PC-9 (cell line): ENCODE data around the gene RBM19. TPM values are rescaled to one million over a fixed set of nuclear protein-coding genes. Genes with fewer than 3 reads are reported as not detected.

Experiments used
- BruUV-seq: library from RNA; stranded (reverse); fragments of 400-500 nt; replicated peaks from 2 replicates; lab custom pipeline; 2021; lab: Mats Ljungman, UMichigan
- CTCF ChIA-PET: fragments of 300-600 bp; sonication (Branson Sonifier 250); formaldehyde crosslinking; loops from one replicate; lab custom pipeline; 2022; ENCODE audit warnings: antibody characterized with exemption; lab: Charles Lee
- POLR2A ChIA-PET: fragments of 300-600 bp; sonication (Branson Sonifier 250); formaldehyde crosslinking; loops from one replicate; lab custom pipeline; 2022; ENCODE audit warnings: antibody characterized with exemption; ENCODE audit not compliant: unreplicated experiment; lab: Charles Lee
- DNase-seq, 2 experiments: peaks; one replicate each; pipeline versions ENCODE4 v3.0.0 to v3.0.0-alpha.2; 2015 to 2022; ENCODE audit warnings: mixed read lengths in 1 of 2
- H2AFZ ChIP-seq: fragments of 200-600 bp; sonication (generic); 2 replicates; pipeline ENCODE4 v1.8.1; 2017; ENCODE audit warnings: antibody characterized with exemption
- H3F3A ChIP-seq: fragments of 200-600 bp; sonication (generic); 2 replicates; pipeline ENCODE4 v1.8.1; 2017; ENCODE audit warnings: antibody characterized with exemption, mild to moderate bottlenecking, low read depth; ENCODE audit not compliant: insufficient read depth
- H3K27ac ChIP-seq: fragments of 200-600 bp; sonication (generic); 2 replicates; pipeline ENCODE4 v1.6.1; 2016; ENCODE audit warnings: mixed run types
- H3K27me3 ChIP-seq: fragments of 200-600 bp; sonication (generic); 2 replicates; pipeline ENCODE4 v1.6.1; 2016; ENCODE audit warnings: low read depth, mixed run types; ENCODE audit not compliant: insufficient read depth
- H3K36me3 ChIP-seq: fragments of 200-600 bp; sonication (generic); 2 replicates; pipeline ENCODE4 v1.6.1; 2016; ENCODE audit warnings: low read depth, mixed run types
- H3K4me1 ChIP-seq: fragments of 200-600 bp; sonication (generic); replicated peaks from 2 replicates; pipeline ENCODE4 v1.6.1; 2016; ENCODE audit warnings: mixed run types; ENCODE audit not compliant: insufficient read depth
- H3K4me2 ChIP-seq: fragments of 200-600 bp; sonication (generic); 2 replicates; pipeline ENCODE4 v1.6.1; 2017; ENCODE audit warnings: mixed run types
- H3K4me3 ChIP-seq: fragments of 200-600 bp; sonication (generic); 2 replicates; pipeline ENCODE4 v1.6.1; 2016; ENCODE audit warnings: mixed run types
- H3K79me2 ChIP-seq: fragments of 200-600 bp; sonication (generic); 2 replicates; pipeline ENCODE4 v1.6.1; 2017; ENCODE audit warnings: low read depth, mixed run types
- H3K9me2 ChIP-seq: fragments of 200-600 bp; sonication (generic); 2 replicates; pipeline ENCODE4 v1.8.1; 2017; ENCODE audit warnings: mild to moderate bottlenecking; ENCODE audit not compliant: insufficient read depth
- H3K9me3 ChIP-seq: fragments of 200-600 bp; sonication (generic); 2 replicates; pipeline ENCODE4 v1.8.1; 2016; ENCODE audit warnings: low read depth; ENCODE audit not compliant: insufficient read depth
- H4K20me1 ChIP-seq: fragments of 200-600 bp; sonication (generic); 2 replicates; pipeline ENCODE4 v1.8.1; 2017; ENCODE audit not compliant: insufficient read depth
- CTCF ChIP-seq: fragments of 200-600 bp; sonication (generic); conservative IDR thresholded peaks from 2 replicates; pipeline ENCODE4 v1.6.1; 2017; ENCODE audit warnings: mixed run types, antibody characterized with exemption, mild to moderate bottlenecking, moderate library complexity
- EZH2 ChIP-seq: fragments of 200-600 bp; sonication (generic); IDR thresholded peaks from 2 replicates; pipeline ENCODE4 v1.8.0; 2017; ENCODE audit warnings: antibody characterized with exemption, low read depth
- intact Hi-C: fragments of 100-400 bp; cut with micrococcal nuclease; formaldehyde crosslinking; loops from one replicate; pipeline ENCODE4 v1.10.0; 2022; ENCODE audit not compliant: unreplicated experiment
- total RNA-seq: library from RNA; stranded (reverse); gene quantifications from 2 replicates; pipeline ENCODE4 v1.2.3, GENCODE V29; 2021

The RBM19 gene
- total RNA-seq, 1 experiment from 2014 or later, result 23.8 TPM

- TF ChIP-seq EZH2, result no peak
- no peak for TF ChIP-seq CTCF
- H3K9me2 ChIP-seq, result no peaks in the 10 kb centered on the region
- no peaks in the 10 kb centered on the region for H3F3A ChIP-seq
- no peaks in the 10 kb centered on the region for H3K9me3 ChIP-seq
- peaks cover 23% of the 10 kb centered on the region for H3K27me3 ChIP-seq
- POLR2A ChIA-PET, result no interaction called here
- H3K4me2 ChIP-seq, result no peak overlapping the region
- peaks cover 27% of the 10 kb centered on the region for H3K79me2 ChIP-seq
- no TSS peak for BruUV-seq
- no peak for DNase-seq
- CTCF ChIA-PET, result interaction anchor here (0.7 kb wide), 1 partner anchor 541 kb away, joined by 3 read pairs; no protein-coding TSS in a partner anchor
- no peak overlapping the region for H3K4me3 ChIP-seq
- intact Hi-C loops, result loop anchor here (5.0 kb wide), 1 partner anchor 540 kb away; no protein-coding TSS in a partner anchor
- H3K4me1 ChIP-seq, result peaks cover 10% of the 10 kb centered on the region
- no peak overlapping the region for H3K27ac ChIP-seq
- no peak overlapping the region; the same call in 1 of the 2 replicates for H2AFZ ChIP-seq
- H4K20me1 ChIP-seq, result no peaks in the 10 kb centered on the region
- H3K36me3 ChIP-seq, result no peaks in the 10 kb centered on the region
Measured at GRCh38 chr12:113967368-113967767, 1.2 kb upstream of the RBM19 start.

- ChIA-PET POLR2A (no interaction called here), CTCF (no interaction called here)
- Histone ChIP-seq H4K20me1 (no peaks in the 10 kb centered on the region), H3K27me3 (no peaks in the 10 kb centered on the region; the same call in 1 of the 2 replicates), H3K79me2 (peaks cover 27% of the 10 kb centered on the region), H2AFZ (no peak overlapping the region), H3K27ac (no peak overlapping the region), H3K4me2 (no peak overlapping the region), H3K9me3 (no peaks in the 10 kb centered on the region), H3F3A (no peaks in the 10 kb centered on the region), H3K4me3 (no peak overlapping the region), H3K36me3 (no peaks in the 10 kb centered on the region), H3K4me1 (peaks cover 10% of the 10 kb centered on the region), H3K9me2 (no peaks in the 10 kb centered on the region)
- no peak for DNase-seq
- BruUV-seq, result no TSS peak
- no peak for TF ChIP-seq EZH2
- no peak for TF ChIP-seq CTCF
- intact Hi-C loops, result no loop called here
Measured at GRCh38 chr12:113962733-113963132, 3.4 kb downstream of the RBM19 start.

- no peak for DNase-seq
- no peaks in the 10 kb centered on the region for H3K9me3 ChIP-seq
- intact Hi-C loops, result no loop called here
- H3K36me3 ChIP-seq, result no peaks in the 10 kb centered on the region
- H4K20me1 ChIP-seq, result no peaks in the 10 kb centered on the region
- no peak for TF ChIP-seq CTCF
- TF ChIP-seq EZH2, result no peak
- ChIA-PET POLR2A (no interaction called here), CTCF (no interaction called here)
- no peak overlapping the region for H3K27ac ChIP-seq
- H2AFZ ChIP-seq, result no peak overlapping the region
- peaks cover 27% of the 10 kb centered on the region for H3K79me2 ChIP-seq
- H3F3A ChIP-seq, result no peaks in the 10 kb centered on the region
- no peak overlapping the region for H3K4me2 ChIP-seq
- no peak overlapping the region for H3K4me3 ChIP-seq
- H3K9me2 ChIP-seq, result no peaks in the 10 kb centered on the region
- no peaks in the 10 kb centered on the region for H3K27me3 ChIP-seq
- no TSS peak for BruUV-seq
- peaks cover 10% of the 10 kb centered on the region for H3K4me1 ChIP-seq
Measured at GRCh38 chr12:113961921-113962710, 4.0 kb downstream of the RBM19 start.
